WTC11 (cell line): ENCODE data around the gene MAGEA8. TPM values are rescaled to one million over a fixed set of nuclear protein-coding genes. Genes with fewer than 3 reads are reported as not detected.

Experiments used
- ATAC-seq: fragments of 200-7000 bp; cut with Tn5 transposase; 2 replicates; pipeline ENCODE4 v1.10.0; 2021; ENCODE audit warnings: mild to moderate bottlenecking, moderate library complexity
- CTCF ChIA-PET: fragments of 300-600 bp; sonication (Branson Sonifier 250); formaldehyde crosslinking; loops from one replicate; lab custom pipeline; 2021; ENCODE audit warnings: antibody characterized with exemption; lab: Charles Lee
- POLR2A ChIA-PET: fragments of 350-600 bp; sonication (Branson Sonifier 250); formaldehyde crosslinking; loops from one replicate; lab custom pipeline; 2021; ENCODE audit warnings: antibody characterized with exemption; lab: Charles Lee
- DNase-seq: peaks from one replicate; pipeline ENCODE4 v3.0.0; 2021; ENCODE audit warnings: low spot score
- H3K27ac Mint-ChIP-seq: 2 replicates; pipeline ENCODE4 v1.8.0; 2021; ENCODE audit warnings: mixed read lengths
- H3K27me3 Mint-ChIP-seq: 2 replicates; pipeline ENCODE4 v1.8.0; 2021; ENCODE audit warnings: low read depth, mild to moderate bottlenecking, moderate library complexity, mixed read lengths
- H3K36me3 Mint-ChIP-seq: 2 replicates; pipeline ENCODE4 v1.8.0; 2021; ENCODE audit warnings: mixed read lengths
- H3K4me1 Mint-ChIP-seq: 2 replicates; pipeline ENCODE4 v1.8.0; 2022; ENCODE audit warnings: mixed read lengths
- H3K4me3 Mint-ChIP-seq: 2 replicates; pipeline ENCODE4 v1.8.0; 2021; ENCODE audit warnings: mild to moderate bottlenecking, moderate library complexity, mixed read lengths
- H3K9me3 Mint-ChIP-seq: 2 replicates; pipeline ENCODE4 v1.8.0; 2021; ENCODE audit warnings: mixed read lengths
- NFE2L1 ChIP-seq: sonication (generic); formaldehyde crosslinking; IDR thresholded peaks from 2 replicates; pipeline ENCODE4 v1.8.1; 2023; ENCODE audit warnings: missing genetic modification reagents
- NFYB ChIP-seq: sonication (generic); formaldehyde crosslinking; conservative IDR thresholded peaks from 2 replicates; pipeline ENCODE4 v1.8.0; 2022; ENCODE audit warnings: low read depth, missing genetic modification reagents
- ZNF138 ChIP-seq: sonication (generic); formaldehyde crosslinking; conservative IDR thresholded peaks from 2 replicates; pipeline ENCODE4 v1.8.1; 2022; ENCODE audit warnings: mild to moderate bottlenecking, moderate library complexity, missing genetic modification reagents
- ZNF263 ChIP-seq: sonication (generic); formaldehyde crosslinking; IDR thresholded peaks from 2 replicates; pipeline ENCODE4 v1.8.1; 2022; ENCODE audit warnings: low read depth, mild to moderate bottlenecking, moderate library complexity, missing genetic modification reagents
- total RNA-seq: library from RNA; stranded (reverse); gene quantifications from 3 replicates; pipeline ENCODE4 v1.2.3, GENCODE V29; 2021
- TF ChIP-seq, protein P1 (sequence below): sonication (generic); formaldehyde crosslinking; IDR thresholded peaks from 2 replicates; pipeline ENCODE4 v1.8.1; 2022; ENCODE audit warnings: mild to moderate bottlenecking, missing genetic modification reagents, moderate library complexity, borderline replicate concordance
- TF ChIP-seq, protein P2 (sequence below): sonication (generic); formaldehyde crosslinking; IDR thresholded peaks from 2 replicates; pipeline ENCODE4 v1.8.1; 2023; ENCODE audit warnings: mild to moderate bottlenecking, missing genetic modification reagents, moderate library complexity
- TF ChIP-seq, protein P3 (sequence below): fragments of 250-450 bp; sonication (Bioruptor Pico); IDR thresholded peaks from 2 replicates; pipeline ENCODE4 v1.8.0; 2021; ENCODE audit warnings: mild to moderate bottlenecking
- TF ChIP-seq, protein P4 (sequence below): sonication (generic); formaldehyde crosslinking; conservative IDR thresholded peaks from 2 replicates; pipeline ENCODE4 v1.8.1; 2022; ENCODE audit warnings: mild to moderate bottlenecking, missing genetic modification reagents
- TF ChIP-seq, protein P5 (sequence below): sonication (generic); formaldehyde crosslinking; IDR thresholded peaks from 2 replicates; pipeline ENCODE4 v1.8.0; 2023; ENCODE audit warnings: missing genetic modification reagents, mild to moderate bottlenecking, borderline replicate concordance
- TF ChIP-seq, protein P6 (sequence below): sonication (generic); formaldehyde crosslinking; IDR thresholded peaks from 2 replicates; pipeline ENCODE4 v1.8.0; 2022; ENCODE audit warnings: mild to moderate bottlenecking, missing genetic modification reagents
- TF ChIP-seq, protein P7 (sequence below): fragments of 250-450 bp; sonication (Bioruptor Pico); conservative IDR thresholded peaks from 2 replicates; pipeline ENCODE4 v1.9.0; 2021; ENCODE audit warnings: mild to moderate bottlenecking

The MAGEA8 gene
- total RNA-seq, 1 experiment from 2014 or later = not detected

DNA sequence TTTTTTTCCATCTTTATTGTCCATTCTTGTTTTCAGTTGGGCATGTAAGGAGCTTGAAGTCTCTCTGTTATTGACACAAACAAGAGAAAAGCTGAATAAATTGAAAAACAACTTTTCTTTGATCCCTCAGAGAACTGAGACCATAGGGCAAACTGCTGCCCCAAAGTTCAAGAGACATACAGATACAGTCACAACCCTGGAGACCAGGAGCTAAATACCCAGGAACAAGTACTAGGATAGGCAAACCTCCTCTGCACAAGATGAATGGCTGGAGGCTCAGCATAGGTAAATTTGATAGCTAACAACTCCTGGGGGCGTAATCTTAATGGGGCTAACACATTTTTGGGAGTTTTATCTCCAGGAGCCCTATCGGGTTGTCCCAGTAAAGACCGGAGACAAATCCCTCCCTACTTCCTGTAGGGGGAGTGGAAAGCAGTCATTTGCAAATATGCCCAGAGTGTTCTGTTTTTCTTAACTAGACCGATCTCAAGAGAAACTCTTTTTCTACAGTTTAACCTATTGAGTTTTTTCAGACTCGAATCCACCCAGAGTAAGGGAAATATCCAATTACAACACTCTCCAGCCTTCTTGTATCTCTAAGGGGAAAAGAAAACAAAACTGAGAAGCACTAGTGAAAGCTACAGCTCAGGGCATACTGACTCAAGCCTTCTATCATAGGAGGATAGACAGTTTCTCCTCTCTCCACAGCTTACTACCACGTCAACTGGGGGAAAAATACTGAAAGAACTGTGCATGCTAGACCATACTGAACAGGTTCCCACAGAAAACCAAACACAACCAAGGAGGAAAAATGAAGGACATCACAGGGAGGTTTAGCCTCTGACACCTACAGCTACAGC lies 23.1 kb downstream of the MAGEA8 start:
- DNase-seq = no peak
- ChIA-PET CTCF (interaction anchor here (1.0 to 1.3 kb wide), 2 partner anchors 24 to 36 kb away, joined by 3 to 4 read pairs; no protein-coding TSS in a partner anchor), POLR2A (no interaction called here)
- H3K9me3 Mint-ChIP-seq = peaks cover under 1% of the 10 kb centered on the region
- H3K4me3 Mint-ChIP-seq = peak overlapping the region; percentile 25
- no peaks in the 10 kb centered on the region; the same call in 1 of the 2 replicates for H3K36me3 Mint-ChIP-seq
- H3K4me1 Mint-ChIP-seq = peaks cover 19% of the 10 kb centered on the region
- no peaks in the 10 kb centered on the region; the same call in 1 of the 2 replicates for H3K27me3 Mint-ChIP-seq
- TF ChIP-seq, protein P1, sequence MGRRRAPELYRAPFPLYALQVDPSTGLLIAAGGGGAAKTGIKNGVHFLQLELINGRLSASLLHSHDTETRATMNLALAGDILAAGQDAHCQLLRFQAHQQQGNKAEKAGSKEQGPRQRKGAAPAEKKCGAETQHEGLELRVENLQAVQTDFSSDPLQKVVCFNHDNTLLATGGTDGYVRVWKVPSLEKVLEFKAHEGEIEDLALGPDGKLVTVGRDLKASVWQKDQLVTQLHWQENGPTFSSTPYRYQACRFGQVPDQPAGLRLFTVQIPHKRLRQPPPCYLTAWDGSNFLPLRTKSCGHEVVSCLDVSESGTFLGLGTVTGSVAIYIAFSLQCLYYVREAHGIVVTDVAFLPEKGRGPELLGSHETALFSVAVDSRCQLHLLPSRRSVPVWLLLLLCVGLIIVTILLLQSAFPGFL (CRISPR knock-in tag) = no peak
- TF ChIP-seq ZNF263 (no peak), ZNF138 (no peak), NFE2L1 (no peak), NFYB (no peak)
- TF ChIP-seq, protein P2, sequence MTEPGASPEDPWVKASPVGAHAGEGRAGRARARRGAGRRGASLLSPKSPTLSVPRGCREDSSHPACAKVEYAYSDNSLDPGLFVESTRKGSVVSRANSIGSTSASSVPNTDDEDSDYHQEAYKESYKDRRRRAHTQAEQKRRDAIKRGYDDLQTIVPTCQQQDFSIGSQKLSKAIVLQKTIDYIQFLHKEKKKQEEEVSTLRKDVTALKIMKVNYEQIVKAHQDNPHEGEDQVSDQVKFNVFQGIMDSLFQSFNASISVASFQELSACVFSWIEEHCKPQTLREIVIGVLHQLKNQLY (CRISPR knock-in tag) = no peak
- TF ChIP-seq, protein P3, sequence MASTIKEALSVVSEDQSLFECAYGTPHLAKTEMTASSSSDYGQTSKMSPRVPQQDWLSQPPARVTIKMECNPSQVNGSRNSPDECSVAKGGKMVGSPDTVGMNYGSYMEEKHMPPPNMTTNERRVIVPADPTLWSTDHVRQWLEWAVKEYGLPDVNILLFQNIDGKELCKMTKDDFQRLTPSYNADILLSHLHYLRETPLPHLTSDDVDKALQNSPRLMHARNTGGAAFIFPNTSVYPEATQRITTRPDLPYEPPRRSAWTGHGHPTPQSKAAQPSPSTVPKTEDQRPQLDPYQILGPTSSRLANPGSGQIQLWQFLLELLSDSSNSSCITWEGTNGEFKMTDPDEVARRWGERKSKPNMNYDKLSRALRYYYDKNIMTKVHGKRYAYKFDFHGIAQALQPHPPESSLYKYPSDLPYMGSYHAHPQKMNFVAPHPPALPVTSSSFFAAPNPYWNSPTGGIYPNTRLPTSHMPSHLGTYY = no peak
- TF ChIP-seq, protein P4, sequence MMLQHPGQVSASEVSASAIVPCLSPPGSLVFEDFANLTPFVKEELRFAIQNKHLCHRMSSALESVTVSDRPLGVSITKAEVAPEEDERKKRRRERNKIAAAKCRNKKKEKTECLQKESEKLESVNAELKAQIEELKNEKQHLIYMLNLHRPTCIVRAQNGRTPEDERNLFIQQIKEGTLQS = no peak
- TF ChIP-seq, protein P5, sequence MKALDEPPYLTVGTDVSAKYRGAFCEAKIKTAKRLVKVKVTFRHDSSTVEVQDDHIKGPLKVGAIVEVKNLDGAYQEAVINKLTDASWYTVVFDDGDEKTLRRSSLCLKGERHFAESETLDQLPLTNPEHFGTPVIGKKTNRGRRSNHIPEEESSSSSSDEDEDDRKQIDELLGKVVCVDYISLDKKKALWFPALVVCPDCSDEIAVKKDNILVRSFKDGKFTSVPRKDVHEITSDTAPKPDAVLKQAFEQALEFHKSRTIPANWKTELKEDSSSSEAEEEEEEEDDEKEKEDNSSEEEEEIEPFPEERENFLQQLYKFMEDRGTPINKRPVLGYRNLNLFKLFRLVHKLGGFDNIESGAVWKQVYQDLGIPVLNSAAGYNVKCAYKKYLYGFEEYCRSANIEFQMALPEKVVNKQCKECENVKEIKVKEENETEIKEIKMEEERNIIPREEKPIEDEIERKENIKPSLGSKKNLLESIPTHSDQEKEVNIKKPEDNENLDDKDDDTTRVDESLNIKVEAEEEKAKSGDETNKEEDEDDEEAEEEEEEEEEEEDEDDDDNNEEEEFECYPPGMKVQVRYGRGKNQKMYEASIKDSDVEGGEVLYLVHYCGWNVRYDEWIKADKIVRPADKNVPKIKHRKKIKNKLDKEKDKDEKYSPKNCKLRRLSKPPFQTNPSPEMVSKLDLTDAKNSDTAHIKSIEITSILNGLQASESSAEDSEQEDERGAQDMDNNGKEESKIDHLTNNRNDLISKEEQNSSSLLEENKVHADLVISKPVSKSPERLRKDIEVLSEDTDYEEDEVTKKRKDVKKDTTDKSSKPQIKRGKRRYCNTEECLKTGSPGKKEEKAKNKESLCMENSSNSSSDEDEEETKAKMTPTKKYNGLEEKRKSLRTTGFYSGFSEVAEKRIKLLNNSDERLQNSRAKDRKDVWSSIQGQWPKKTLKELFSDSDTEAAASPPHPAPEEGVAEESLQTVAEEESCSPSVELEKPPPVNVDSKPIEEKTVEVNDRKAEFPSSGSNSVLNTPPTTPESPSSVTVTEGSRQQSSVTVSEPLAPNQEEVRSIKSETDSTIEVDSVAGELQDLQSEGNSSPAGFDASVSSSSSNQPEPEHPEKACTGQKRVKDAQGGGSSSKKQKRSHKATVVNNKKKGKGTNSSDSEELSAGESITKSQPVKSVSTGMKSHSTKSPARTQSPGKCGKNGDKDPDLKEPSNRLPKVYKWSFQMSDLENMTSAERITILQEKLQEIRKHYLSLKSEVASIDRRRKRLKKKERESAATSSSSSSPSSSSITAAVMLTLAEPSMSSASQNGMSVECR (CRISPR knock-in tag) = no peak
- TF ChIP-seq, all 79 proteins: peak for 0
- H3K27ac Mint-ChIP-seq = peak overlapping the region; percentile 78
- peak; percentile 89 for ATAC-seq

DNA sequence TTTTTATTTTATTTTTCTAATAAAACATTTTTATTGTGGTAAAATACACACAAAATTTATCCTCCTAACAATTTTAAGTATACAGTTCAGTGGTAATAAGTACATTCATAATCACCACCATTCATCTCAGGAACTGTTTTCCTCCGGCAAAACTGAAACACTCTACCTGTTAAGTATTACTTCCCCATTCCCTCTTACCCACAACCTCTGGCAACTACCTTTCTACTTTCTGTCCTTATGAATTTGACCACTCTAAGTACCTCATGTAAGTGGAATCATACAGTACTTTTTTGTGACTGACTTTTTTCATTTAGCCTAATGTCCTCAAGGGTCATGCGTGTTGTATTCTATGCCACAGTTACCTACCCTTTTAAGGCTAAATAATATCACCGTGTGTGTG lies 27.3 kb downstream of the MAGEA8 start:
- Mint-ChIP-seq H3K4me1 (peaks cover 19% of the 10 kb centered on the region), H3K27ac (no peak overlapping the region), H3K27me3 (no peaks in the 10 kb centered on the region; the same call in 1 of the 2 replicates), H3K36me3 (no peaks in the 10 kb centered on the region), H3K9me3 (peaks cover 10% of the 10 kb centered on the region; the same call in 1 of the 2 replicates), H3K4me3 (no peak overlapping the region)
- TF ChIP-seq, protein P6, sequence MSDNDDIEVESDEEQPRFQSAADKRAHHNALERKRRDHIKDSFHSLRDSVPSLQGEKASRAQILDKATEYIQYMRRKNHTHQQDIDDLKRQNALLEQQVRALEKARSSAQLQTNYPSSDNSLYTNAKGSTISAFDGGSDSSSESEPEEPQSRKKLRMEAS (CRISPR knock-in tag) = no peak
- TF ChIP-seq, protein P7, sequence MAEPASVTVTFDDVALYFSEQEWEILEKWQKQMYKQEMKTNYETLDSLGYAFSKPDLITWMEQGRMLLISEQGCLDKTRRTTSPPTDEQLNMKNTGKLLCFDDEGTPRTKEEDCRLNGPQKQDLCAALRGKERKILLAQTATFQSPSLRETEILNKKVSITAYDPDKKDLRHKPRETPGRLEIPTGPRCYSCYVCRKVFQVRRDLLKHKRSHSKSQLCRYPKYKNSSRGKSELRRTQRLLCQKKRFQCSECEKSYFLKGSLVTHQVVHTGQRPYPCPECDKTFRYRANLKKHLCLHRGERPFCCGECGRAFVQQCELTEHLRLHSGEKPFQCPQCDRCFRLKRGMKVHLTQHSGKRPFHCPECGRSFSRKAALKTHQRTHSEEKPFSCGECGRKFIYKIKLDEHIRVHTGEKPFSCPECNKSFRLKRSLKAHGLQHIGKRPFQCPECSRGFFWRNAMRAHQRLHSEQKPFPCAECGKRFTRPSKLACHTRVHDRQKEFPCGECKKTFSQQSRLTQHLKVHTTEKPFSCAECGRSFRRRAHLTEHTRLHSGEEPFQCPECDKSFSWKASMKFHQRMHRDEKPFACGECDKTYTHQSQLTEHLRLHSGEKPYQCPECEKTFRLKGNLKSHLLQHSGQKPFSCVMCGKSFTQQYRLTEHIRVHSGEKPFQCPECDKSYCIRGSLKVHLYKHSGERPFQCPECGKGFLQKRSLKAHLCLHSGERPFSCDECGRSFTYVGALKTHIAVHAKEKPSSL (CRISPR knock-in tag) = no peak
- ChIA-PET CTCF (no interaction called here), POLR2A (no interaction called here)
- DNase-seq = no peak
- ATAC-seq = no peak
